ENCODE data around the gene INVS. TPM values are rescaled to one million over a fixed set of nuclear protein-coding genes. Genes with fewer than 3 reads are reported as not detected.

Gene INVS
- total RNA-seq, 1 donor from 2014 or later: 21.9 TPM

- H3K27ac ChIP-seq: no peak overlapping the region
- no peak for TF ChIP-seq POLR2A (IDR thresholded peaks at IDR 0.05)
- no peak for TF ChIP-seq POLR2AphosphoS5 (IDR thresholded peaks at IDR 0.05; ENCODE audit: insufficient read depth in 1 of 2, low read depth in 1 of 2)
- TF ChIP-seq CTCF (IDR thresholded peaks at IDR 0.05): no peak
- intact Hi-C loops (cut with DNase I): no loop called here
- H3K36me3 ChIP-seq: peaks cover 0 to 5% of the 10 kb centered on the region in 2 donors
- no peaks in the 10 kb centered on the region for H3K27me3 ChIP-seq
- no peaks in the 10 kb centered on the region for H3K4me1 ChIP-seq
- H3K9me3 ChIP-seq: no peaks in the 10 kb centered on the region
- no peak overlapping the region for H3K4me3 ChIP-seq
- no peak for DNase-seq (ENCODE audit: extremely low spot score in 2 of 2)
Measured at GRCh38 chr9:100170085-100170484, 71.0 kb downstream of the INVS start.

GRCh38 chr9:100170556-100170955, 71.5 kb downstream of the INVS start:
- no peak for DNase-seq (ENCODE audit: extremely low spot score in 2 of 2)
- Histone ChIP-seq H3K27me3 (no peaks in the 10 kb centered on the region), H3K9me3 (no peaks in the 10 kb centered on the region), H3K36me3 (peaks cover 0 to 5% of the 10 kb centered on the region in 2 donors), H3K4me3 (no peak overlapping the region), H3K4me1 (no peaks in the 10 kb centered on the region), H3K27ac (no peak overlapping the region)
- TF ChIP-seq POLR2A (IDR thresholded peaks at IDR 0.05) (no peak), POLR2AphosphoS5 (IDR thresholded peaks at IDR 0.05; ENCODE audit: insufficient read depth in 1 of 2, low read depth in 1 of 2) (no peak), CTCF (IDR thresholded peaks at IDR 0.05) (no peak)
- intact Hi-C loops (cut with DNase I): no loop called here

GRCh38 chr9:100186356-100186755, 87.3 kb downstream of the INVS start:
- peaks cover 0 to 9% of the 10 kb centered on the region in 2 donors for H3K36me3 ChIP-seq
- H3K4me1 ChIP-seq: no peaks in the 10 kb centered on the region
- intact Hi-C loops (cut with DNase I): no loop called here
- DNase-seq (ENCODE audit: extremely low spot score in 2 of 2): no peak
- no peaks in the 10 kb centered on the region for H3K27me3 ChIP-seq
- no peak overlapping the region for H3K4me3 ChIP-seq
- no peak overlapping the region for H3K27ac ChIP-seq
- H3K9me3 ChIP-seq: peaks cover 15% of the 10 kb centered on the region
- TF ChIP-seq POLR2A (IDR thresholded peaks at IDR 0.05) (no peak), CTCF (IDR thresholded peaks at IDR 0.05) (no peak), POLR2AphosphoS5 (IDR thresholded peaks at IDR 0.05; ENCODE audit: insufficient read depth in 1 of 2, low read depth in 1 of 2) (no peak)

GRCh38 chr9:100190339-100190738, 91.3 kb downstream of the INVS start:
- no peak for DNase-seq (ENCODE audit: extremely low spot score in 2 of 2)
- intact Hi-C loops (cut with DNase I): no loop called here
- Histone ChIP-seq H3K4me1 (no peaks in the 10 kb centered on the region), H3K36me3 (peaks cover 0 to 12% of the 10 kb centered on the region in 2 donors), H3K27ac (no peak overlapping the region), H3K4me3 (no peak overlapping the region), H3K9me3 (peaks cover 21% of the 10 kb centered on the region), H3K27me3 (no peaks in the 10 kb centered on the region)
- no peak for TF ChIP-seq POLR2AphosphoS5 (IDR thresholded peaks at IDR 0.05; ENCODE audit: insufficient read depth in 1 of 2, low read depth in 1 of 2)
- TF ChIP-seq CTCF (IDR thresholded peaks at IDR 0.05): no peak
- no peak for TF ChIP-seq POLR2A (IDR thresholded peaks at IDR 0.05)

GRCh38 chr9:100191264-100191663, 92.2 kb downstream of the INVS start:
- DNase-seq (ENCODE audit: extremely low spot score in 2 of 2): no peak
- H3K27me3 ChIP-seq: no peaks in the 10 kb centered on the region
- peaks cover 0 to 12% of the 10 kb centered on the region in 2 donors for H3K36me3 ChIP-seq
- peaks cover 21% of the 10 kb centered on the region for H3K9me3 ChIP-seq
- intact Hi-C loops (cut with DNase I): no loop called here
- no peaks in the 10 kb centered on the region for H3K4me1 ChIP-seq
- H3K4me3 ChIP-seq: no peak overlapping the region
- H3K27ac ChIP-seq: no peak overlapping the region
- no peak for TF ChIP-seq POLR2AphosphoS5 (IDR thresholded peaks at IDR 0.05; ENCODE audit: insufficient read depth in 1 of 2, low read depth in 1 of 2)
- TF ChIP-seq POLR2A (IDR thresholded peaks at IDR 0.05): no peak
- no peak for TF ChIP-seq CTCF (IDR thresholded peaks at IDR 0.05)
